Mesodermal cell (in vitro differentiated cells): ENCODE data around the gene NXPH3.
"Not testable (repeated sequence)": the region's sequence is repeated elsewhere in the genome, so short reads cannot be mapped to it uniquely, and the experiment has no call there.

Experiments
- H3K27ac ChIP-seq: 2 replicates; pipeline ENCODE4 v1.7.0; 2013; ENCODE audit warnings: mild to moderate bottlenecking, low read depth, low read length, moderate library complexity; ENCODE audit not compliant: severe bottlenecking
- H3K36me3 ChIP-seq: 2 replicates; pipeline ENCODE4 v1.7.1; 2013; ENCODE audit warnings: mild to moderate bottlenecking, low read length, moderate library complexity; ENCODE audit not compliant: control insufficient read depth, insufficient read depth
- H3K4me1 ChIP-seq: one replicate; pipeline ENCODE4 v1.7.1; 2013; ENCODE audit warnings: mild to moderate bottlenecking, low read length; ENCODE audit not compliant: insufficient read depth, control insufficient read depth, poor library complexity, severe bottlenecking
- H3K4me3 ChIP-seq: 2 replicates; pipeline ENCODE4 v1.7.0; 2013; ENCODE audit warnings: low read length, control low read depth, mild to moderate bottlenecking; ENCODE audit not compliant: insufficient read depth, poor library complexity, severe bottlenecking; ENCODE audit errors: extremely low read depth
- H3K9me3 ChIP-seq: 2 replicates; pipeline ENCODE4 v1.7.1; 2013; ENCODE audit warnings: mild to moderate bottlenecking, low read length, moderate library complexity; ENCODE audit not compliant: control insufficient read depth
- WGBS, 2 experiments: methylation state at CpG; one replicate each; pipeline ENCODE4 v1.1.5; 2013; ENCODE audit warnings: missing lambda C conversion rate in 2 of 2; ENCODE audit not compliant: insufficient coverage in 2 of 2; 5-methylcytosine and 5-hydroxymethylcytosine counted together

The NXPH3 gene

GRCh38 chr17:49548506-49549310, 27.0 kb upstream of the NXPH3 start:
- no peaks in the 10 kb centered on the region for H3K4me1 ChIP-seq
- H3K36me3 ChIP-seq, result no peaks in the 10 kb centered on the region
- WGBS, 2 experiments, result 82 to 91% methylated on average over 8 of the region's 8 CpGs
- no peak overlapping the region for H3K4me3 ChIP-seq
- H3K9me3 ChIP-seq, result no peaks in the 10 kb centered on the region
- H3K27ac ChIP-seq, result no peak overlapping the region

GRCh38 chr17:49549311-49549605, 26.4 kb upstream of the NXPH3 start:
- no peak overlapping the region for H3K4me3 ChIP-seq
- H3K36me3 ChIP-seq, result no peaks in the 10 kb centered on the region
- no peaks in the 10 kb centered on the region for H3K4me1 ChIP-seq
- H3K27ac ChIP-seq, result no peak overlapping the region
- H3K9me3 ChIP-seq, result no peaks in the 10 kb centered on the region
- WGBS, 2 experiments, result 92 to 99% methylated on average over 6 of the region's 6 CpGs

GRCh38 chr17:49549691-49550678, 25.7 kb upstream of the NXPH3 start:
- Histone ChIP-seq H3K27ac (no peak overlapping the region), H3K4me3 (no peak overlapping the region), H3K4me1 (no peaks in the 10 kb centered on the region), H3K36me3 (no peaks in the 10 kb centered on the region), H3K9me3 (no peaks in the 10 kb centered on the region)
- WGBS, 2 experiments, result 89 to 94% methylated on average over 16 to 17 of the region's 20 CpGs

- 87 to 88% methylated on average over 8 to 9 of the region's 9 CpGs for WGBS, 2 experiments
- not testable (repeated sequence) for H3K4me3 ChIP-seq, H3K4me1 ChIP-seq, H3K36me3 ChIP-seq, H3K9me3 ChIP-seq, H3K27ac ChIP-seq
These were observed 24.9 kb upstream of the NXPH3 start for GRCh38 chr17:49550764-49551163.

GRCh38 chr17:49551221-49552069, 24.2 kb upstream of the NXPH3 start:
- WGBS, 2 experiments, result 88 to 89% methylated on average over 9 to 11 of the region's 12 CpGs
- H3K9me3 ChIP-seq, result no peaks in the 10 kb centered on the region
- H3K36me3 ChIP-seq, result no peaks in the 10 kb centered on the region
- H3K4me1 ChIP-seq, result no peaks in the 10 kb centered on the region
- no peak overlapping the region for H3K4me3 ChIP-seq
- no peak overlapping the region for H3K27ac ChIP-seq

GRCh38 chr17:49552070-49552751, 23.5 kb upstream of the NXPH3 start:
- WGBS, 2 experiments, result 94% methylated on average over 19 to 25 of the region's 27 CpGs
- H3K36me3 ChIP-seq, result no peaks in the 10 kb centered on the region
- no peaks in the 10 kb centered on the region for H3K4me1 ChIP-seq
- no peaks in the 10 kb centered on the region for H3K9me3 ChIP-seq
- no peak overlapping the region for H3K27ac ChIP-seq
- no peak overlapping the region for H3K4me3 ChIP-seq

GRCh38 chr17:49553676-49554335, 21.9 kb upstream of the NXPH3 start:
- 95 to 96% methylated on average over 5 to 6 of the region's 8 CpGs for WGBS, 2 experiments
- no peaks in the 10 kb centered on the region for H3K36me3 ChIP-seq
- no peaks in the 10 kb centered on the region for H3K4me1 ChIP-seq
- H3K4me3 ChIP-seq, result no peak overlapping the region
- H3K27ac ChIP-seq, result no peak overlapping the region
- H3K9me3 ChIP-seq, result no peaks in the 10 kb centered on the region

- H3K36me3 ChIP-seq, result no peaks in the 10 kb centered on the region
- H3K27ac ChIP-seq, result no peak overlapping the region
- no peak overlapping the region for H3K4me3 ChIP-seq
- H3K4me1 ChIP-seq, result no peaks in the 10 kb centered on the region
- no peaks in the 10 kb centered on the region for H3K9me3 ChIP-seq
- WGBS, 2 experiments, result 91 to 97% methylated on average over 3 to 14 of the region's 14 CpGs
These were observed 20.8 kb upstream of the NXPH3 start for GRCh38 chr17:49554694-49555494.

- no peaks in the 10 kb centered on the region for H3K36me3 ChIP-seq
- H3K4me3 ChIP-seq, result no peak overlapping the region
- no peaks in the 10 kb centered on the region for H3K4me1 ChIP-seq
- WGBS, 2 experiments, result 78 to 83% methylated on average over 14 to 17 of the region's 19 CpGs
- H3K27ac ChIP-seq, result no peak overlapping the region
- H3K9me3 ChIP-seq, result no peaks in the 10 kb centered on the region
These were observed 20.0 kb upstream of the NXPH3 start for GRCh38 chr17:49555495-49556222.
